K562 (cell line): Measurements from ENCODE around the gene GAL. TPM values are rescaled to one million over a fixed set of nuclear protein-coding genes. Genes with fewer than 3 reads are reported as not detected.

Source experiments
- ATAC-seq: fragments of 200-7000 bp; cut with Tn5 transposase; 3 replicates; pipeline ENCODE4 v1.9.1; 2020; ENCODE audit warnings: moderate library complexity
- BruUV-seq: library from RNA; stranded (reverse); fragments of 400-500 nt; replicated peaks from 2 replicates; lab custom pipeline; 2021; lab: Mats Ljungman, UMichigan
- CTCF ChIA-PET: fragments of 300-600 bp; formaldehyde crosslinking; extraction: SDS; loops from one replicate; lab custom pipeline; 2021; ENCODE audit warnings: low intra/inter-chr PET ratio; lab: Yijun Ruan, JAX
- POLR2A ChIA-PET: fragments of 300-600, 350-650 bp; sonication (Branson Sonifier 250); formaldehyde crosslinking; extraction: SDS; loops from one replicate; lab custom pipeline; 2021; ENCODE audit warnings: antibody characterized with exemption, inconsistent platforms; lab: Yijun Ruan, JAX
- DNase-seq, 4 experiments: peaks; one replicate each; pipeline versions ENCODE4 v3.0.0 to v3.0.0-alpha.2; 2011 to 2018; ENCODE audit warnings: low spot score in 3 of 4, mixed read lengths in 3 of 4; ENCODE audit errors: extremely low read depth in 1 of 4
- FAIRE-seq: peaks from 2 replicates; lab custom pipeline; 2011; peaks lifted over from hg19 to GRCh38; lab: Jason Lieb, UNC
- H2AFZ ChIP-seq: 2 replicates; pipeline ENCODE4 v1.6.0; 2011; ENCODE audit warnings: low read depth, low read length, control low read depth, inconsistent platforms
- H3K27ac ChIP-seq: fragments of 200-600 bp; 3 replicates; pipeline ENCODE4 v1.8.0; 2011; ENCODE audit warnings: low read depth, mild to moderate bottlenecking, control low read depth, inconsistent platforms, low read length, moderate library complexity, mixed read lengths; ENCODE audit errors: extremely low read depth
- H3K27me3 ChIP-seq, 2 experiments: fragments of 300-600 bp in 1 of 2; 2 replicates in 1 of 2; 3 replicates in 1 of 2; pipeline versions ENCODE4 v1.6.0 to v1.8.0; 2011; ENCODE audit warnings: inconsistent platforms in 2 of 2, low read length in 2 of 2, mild to moderate bottlenecking in 1 of 2, mixed read lengths in 1 of 2, moderate library complexity in 1 of 2; ENCODE audit not compliant: control insufficient read depth in 2 of 2, insufficient read depth in 2 of 2
- H3K36me3 ChIP-seq: fragments of 300-600 bp; 3 replicates; pipeline ENCODE4 v1.8.0; 2011; ENCODE audit warnings: mild to moderate bottlenecking, low read length, inconsistent platforms; ENCODE audit not compliant: control insufficient read depth, insufficient read depth
- H3K4me1 ChIP-seq, 2 experiments: fragments of 200-600 bp in 1 of 2; replicated peaks in 1 of 2; 2 replicates in 1 of 2; 3 replicates in 1 of 2; pipeline versions ENCODE4 v1.5.1 to v1.8.0; 2011; ENCODE audit warnings: inconsistent platforms in 2 of 2, low read length in 2 of 2, mild to moderate bottlenecking in 1 of 2, mixed read lengths in 1 of 2, moderate library complexity in 1 of 2; ENCODE audit not compliant: control insufficient read depth in 2 of 2, insufficient read depth in 2 of 2
- H3K4me2 ChIP-seq: 2 replicates; pipeline ENCODE4 v1.6.1; 2011; ENCODE audit warnings: low read length, control low read depth, inconsistent platforms, mixed read lengths; ENCODE audit not compliant: insufficient read depth
- H3K4me3 ChIP-seq: fragments of 200-600 bp; sonication (generic), shearing (Covaris generic); 2 replicates; pipeline ENCODE4 v1.5.1; 2016; ENCODE audit warnings: control low read depth, inconsistent platforms
- H3K79me2 ChIP-seq: fragments of 200-600 bp; 3 replicates; pipeline ENCODE4 v1.8.0; 2011; ENCODE audit warnings: low read length, inconsistent platforms; ENCODE audit not compliant: control insufficient read depth, insufficient read depth
- H3K9ac ChIP-seq, 2 experiments: 2 replicates each; pipeline versions ENCODE4 v1.6.0 to v1.6.1; 2011; ENCODE audit warnings: low read depth in 2 of 2, low read length in 2 of 2, control low read depth in 1 of 2, inconsistent platforms in 1 of 2, mild to moderate bottlenecking in 1 of 2, mixed read lengths in 1 of 2; ENCODE audit not compliant: insufficient read depth in 1 of 2
- H3K9me1 ChIP-seq: one replicate; pipeline ENCODE4 v1.6.0; 2011; ENCODE audit warnings: inconsistent platforms, mild to moderate bottlenecking, low read length, moderate library complexity; ENCODE audit not compliant: control insufficient read depth, insufficient read depth
- H3K9me3 ChIP-seq: replicated peaks from 2 replicates; pipeline ENCODE4 v1.5.1; 2011; ENCODE audit warnings: low read depth, low read length, inconsistent platforms; ENCODE audit not compliant: control insufficient read depth, insufficient read depth
- H4K20me1 ChIP-seq: replicated peaks from 2 replicates; pipeline ENCODE4 v1.6.1; 2011; ENCODE audit warnings: low read length, inconsistent platforms, mixed read lengths; ENCODE audit not compliant: control insufficient read depth, insufficient read depth
- MTA1 ChIP-seq: fragments of 450-650 bp; IDR thresholded peaks from 2 replicates; pipeline ENCODE4 v1.6.1; 2017; ENCODE audit warnings: borderline replicate concordance
- NFIC ChIP-seq: fragments of 450-650 bp; IDR thresholded peaks from 2 replicates; pipeline ENCODE4 v1.6.1; 2017; ENCODE audit warnings: mild to moderate bottlenecking, inconsistent platforms
- ZNF696 ChIP-seq: fragments of 250-450 bp; sonication (Bioruptor Pico); conservative IDR thresholded peaks from 2 replicates; pipeline ENCODE4 v1.4.0; 2020; ENCODE audit warnings: mild to moderate bottlenecking, moderate library complexity
- WGBS: fragments of 100-300 bp; shearing (Covaris generic); methylation state at CpG from one replicate; pipeline ENCODE4 v1.1.6; 2016; ENCODE audit warnings: low coverage, mixed read lengths; ENCODE audit not compliant: insufficient coverage; ENCODE audit errors: missing lambda C conversion rate; 5-methylcytosine and 5-hydroxymethylcytosine counted together
- in situ Hi-C: fragments of 300-500 bp; cut with MboI; formaldehyde crosslinking; loops from 4 replicates; pipeline ENCODE4 v1.15.0; 2018; ENCODE audit warnings: inconsistent platforms, mixed read lengths
- intact Hi-C: fragments of 100-400 bp; cut with micrococcal nuclease; formaldehyde crosslinking; loops from 2 replicates; pipeline ENCODE4 v1.14.2; 2022
- polyA plus RNA-seq, 8 experiments: library from polyadenylated mRNA; depleted of rRNA in 4 of 8; stranded (reverse) in 5 of 8; unstranded in 3 of 8; fragments of >200 nt; fragmentation: Nextera tagmentation in 2 of 8; fragmentation: Illumina TruSeq in 1 of 8; extraction: Ambion mirVana in 2 of 8; extraction: Trizol in 1 of 8; gene quantifications; 2 replicates each; pipeline versions ENCODE4 v1.2.1 to v1.2.3, GENCODE V29; 2011 to 2014; ENCODE audit warnings: inconsistent platforms in 1 of 8, missing spikeins in 1 of 8
- total RNA-seq, 7 experiments: library from RNA; depleted of rRNA in 6 of 7; stranded (reverse); fragments of >200 nt in 6 of 7; fragmentation: Illumina TruSeq in 2 of 7; extraction: Trizol in 2 of 7; gene quantifications; 2 replicates each; pipeline versions ENCODE4 v1.2.1 to v1.2.3, GENCODE V29; 2011 to 2021; ENCODE audit warnings: low replicate concordance in 1 of 7

The GAL gene
- total and polyA plus RNA-seq, 9 of the 15 experiments (the other 6 are each of a cell fraction or from before 2014, with no cell fraction given) = 10.6 to 119 (median 36.3) TPM

GRCh38 chr11:68683536-68684384, 584 bp upstream of the GAL start:
- TF ChIP-seq ZNF696 (CRISPR knock-in tag) (no peak), MTA1 (0 out of 2 replicates have a peak, but pooled peaks have one; percentile 18), NFIC (peak; percentile 30; the same call in 1 of the 2 replicates)
- WGBS = 75% methylated on average over 26 of the region's 37 CpGs
- H3K36me3 ChIP-seq = peaks cover 33% of the 10 kb centered on the region
- ATAC-seq = no peak
- no peaks in the 10 kb centered on the region for H3K9me1 ChIP-seq
- intact Hi-C loops (no loop called here), in situ Hi-C loops (loop anchor here (25.0 kb wide), 1 partner anchor 1146 kb away; no protein-coding TSS in a partner anchor)
- H3K4me1 ChIP-seq = peaks cover 4 to 34% of the 10 kb centered on the region in 2 experiments; a peak in 3 of 5 replicates
- H3K27me3 ChIP-seq = no peaks in the 10 kb centered on the region
- POLR2A ChIA-PET = interaction anchor here (0.5 to 1.5 kb wide), 13 partner anchors 9 to 1477 kb away, joined by 3 to 8 read pairs (median 3); no protein-coding TSS in a partner anchor
- peak overlapping the region; percentile 95 for H2AFZ ChIP-seq
- CTCF ChIA-PET = no interaction called here
- BruUV-seq = no TSS peak
- H3K79me2 ChIP-seq = peaks cover 10% of the 10 kb centered on the region
- H4K20me1 ChIP-seq = no peaks in the 10 kb centered on the region; the same call in 1 of the 2 replicates
- H3K27ac ChIP-seq = peak overlapping the region; percentile 67; the same call in 1 of the 3 replicates
- no peak for FAIRE-seq
- H3K9ac ChIP-seq = peak overlapping the region; percentile 84 to 96
- H3K4me3 ChIP-seq = peak overlapping the region; percentile 79
- peak overlapping the region; percentile 72; the same call in 1 of the 2 replicates for H3K4me2 ChIP-seq
- H3K9me3 ChIP-seq = no peaks in the 10 kb centered on the region
- peak in 1 of 4 experiments; percentile 6 for DNase-seq
